GM12878 (cell line): ENCODE results near the gene SEC24C. TPM values are rescaled to one million over a fixed set of nuclear protein-coding genes. Genes with fewer than 3 reads are reported as not detected.

ENCODE experiments used
- ATAC-seq: fragments of 200-7000 bp; cut with Tn5 transposase; 3 replicates; pipeline ENCODE4 v1.9.1; 2020; ENCODE audit warnings: mild to moderate bottlenecking, moderate library complexity
- Bru-seq: library from RNA; stranded (reverse); fragments of 400-500 nt; gene quantifications from one replicate; lab custom pipeline; 2021; lab: Mats Ljungman, UMichigan
- BruChase-seq, 2 experiments: library from RNA; stranded (reverse); fragments of 400-500 nt; gene quantifications; one replicate each; lab custom pipeline; 2021; lab: Mats Ljungman, UMichigan
- BruUV-seq: library from RNA; stranded (reverse); fragments of 400-500 nt; replicated peaks from 2 replicates; lab custom pipeline; 2021; lab: Mats Ljungman, UMichigan
- CTCF ChIA-PET: fragments of 300-600 bp; sonication (Branson Sonifier 250); formaldehyde crosslinking; extraction: SDS; loops from one replicate; lab custom pipeline; 2021; ENCODE audit warnings: inconsistent platforms; lab: Yijun Ruan, JAX
- POLR2A ChIA-PET: fragments of 350-600 bp; formaldehyde crosslinking; extraction: SDS; loops from one replicate; lab custom pipeline; 2021; ENCODE audit warnings: inconsistent platforms; lab: Charles Lee
- RAD21 ChIA-PET: fragments of 300-600 bp; sonication (Branson Sonifier 250); formaldehyde crosslinking; loops from one replicate; lab custom pipeline; 2023; ENCODE audit warnings: antibody characterized with exemption; ENCODE audit not compliant: unreplicated experiment; lab: Charles Lee
- SMC1A ChIA-PET: fragments of 300-600 bp; sonication (Branson Sonifier 250); formaldehyde crosslinking; loops from one replicate; lab custom pipeline; 2023; ENCODE audit not compliant: unreplicated experiment, uncharacterized antibody; lab: Charles Lee
- DNase-seq: peaks from one replicate; pipeline ENCODE4 v3.0.0-alpha.2; 2011; ENCODE audit warnings: low read depth, low spot score
- FAIRE-seq: peaks from 3 replicates; lab custom pipeline; 2011; peaks lifted over from hg19 to GRCh38; lab: Jason Lieb, UNC
- H2AFZ ChIP-seq: 2 replicates; pipeline ENCODE4 v1.6.0; 2011; ENCODE audit warnings: low read depth, low read length, control low read depth; ENCODE audit not compliant: control insufficient read depth
- H3K27ac ChIP-seq: 2 replicates; pipeline ENCODE4 v1.5.1; 2011; ENCODE audit warnings: control low read depth; ENCODE audit not compliant: control insufficient read depth, insufficient read depth
- H3K27me3 ChIP-seq, 2 experiments: replicated peaks in 1 of 2; 2 replicates each; pipeline versions ENCODE4 v1.6.0 to v1.6.1; 2011; ENCODE audit warnings: low read length in 1 of 2; ENCODE audit not compliant: control insufficient read depth in 2 of 2, insufficient read depth in 2 of 2
- H3K36me3 ChIP-seq, 2 experiments: 2 replicates each; pipeline ENCODE4 v1.5.1; 2011; ENCODE audit warnings: low read length in 1 of 2; ENCODE audit not compliant: control insufficient read depth in 2 of 2, insufficient read depth in 2 of 2
- H3K4me1 ChIP-seq: 2 replicates; pipeline ENCODE4 v1.6.1; 2011; ENCODE audit warnings: mild to moderate bottlenecking, low read length, moderate library complexity, mixed read lengths; ENCODE audit not compliant: control insufficient read depth, insufficient read depth
- H3K4me2 ChIP-seq: 2 replicates; pipeline ENCODE4 v1.6.0; 2011; ENCODE audit warnings: control low read depth; ENCODE audit not compliant: control insufficient read depth, insufficient read depth
- H3K4me3 ChIP-seq: fragments of 200-600 bp; sonication (generic); 2 replicates; pipeline ENCODE4 v1.5.1; 2016
- H3K79me2 ChIP-seq: 2 replicates; pipeline ENCODE4 v1.6.0; 2011; ENCODE audit warnings: low read length; ENCODE audit not compliant: control insufficient read depth, insufficient read depth
- H3K9ac ChIP-seq: 2 replicates; pipeline ENCODE4 v1.8.0; 2011; ENCODE audit warnings: low read length, control low read depth, mixed read lengths; ENCODE audit not compliant: control insufficient read depth, insufficient read depth
- H3K9me3 ChIP-seq: replicated peaks from 3 replicates; pipeline ENCODE4 v1.5.1; 2011; ENCODE audit warnings: mild to moderate bottlenecking, low read length; ENCODE audit not compliant: control insufficient read depth, insufficient read depth
- H4K20me1 ChIP-seq: 2 replicates; pipeline ENCODE4 v1.6.0; 2011; ENCODE audit not compliant: control insufficient read depth, insufficient read depth
- ESRRA ChIP-seq: IDR thresholded peaks from 2 replicates; pipeline ENCODE4 v1.6.1; 2012; ENCODE audit warnings: mild to moderate bottlenecking, low read length, improper control_type of control experiment
- IKZF1 ChIP-seq: fragments of 450-650 bp; conservative IDR thresholded peaks from 2 replicates; pipeline ENCODE4 v1.6.1; 2017; ENCODE audit warnings: antibody characterized with exemption, mild to moderate bottlenecking
- MYB ChIP-seq: fragments of 150-350 bp; IDR thresholded peaks from 2 replicates; pipeline ENCODE4 v1.6.1; 2014; ENCODE audit warnings: mild to moderate bottlenecking, low read depth, low read length, borderline replicate concordance
- ZNF592 ChIP-seq: fragments of 450-650 bp; IDR thresholded peaks from 2 replicates; pipeline ENCODE4 v1.6.1; 2017; ENCODE audit warnings: mild to moderate bottlenecking, moderate library complexity
- WGBS: methylation state at CpG from one replicate; pipeline ENCODE4 v1.1.6; 2016; ENCODE audit warnings: low lambda C conversion rate; ENCODE audit not compliant: insufficient replicate concordance, insufficient coverage; ENCODE audit errors: missing lambda C conversion rate; 5-methylcytosine and 5-hydroxymethylcytosine counted together
- in situ Hi-C: fragments of 300-500 bp; cut with MboI; formaldehyde crosslinking; loops from 9 replicates; pipeline ENCODE4 v1.14.3; 2018; ENCODE audit warnings: mixed read lengths
- intact Hi-C: fragments of 100-400 bp; cut with micrococcal nuclease; formaldehyde crosslinking; loops from one replicate; pipeline ENCODE4 v1.14.2; 2022; ENCODE audit not compliant: unreplicated experiment
- long read RNA-seq, 2 experiments: library from polyadenylated mRNA; unstranded; transcript quantifications; one replicate each; pipeline ENCODE4 v2.0.0, GENCODE V29; 2019 to 2020
- polyA minus RNA-seq, 3 experiments: library from RNA; depleted of rRNA, polyadenylated mRNA; stranded (reverse); fragments of >200 nt; gene quantifications; 2 replicates each; pipeline ENCODE4 v1.2.3, GENCODE V29; 2011
- polyA plus RNA-seq, 11 experiments: library from polyadenylated mRNA; depleted of rRNA in 4 of 11; unstranded in 6 of 11; stranded (reverse) in 5 of 11; fragments of >200 nt; fragmentation: Nextera tagmentation in 4 of 11; fragmentation: Illumina TruSeq in 1 of 11; extraction: Ambion mirVana in 4 of 11; extraction: Trizol in 1 of 11; gene quantifications; 1 replicate in 1 of 11; 2 replicates in 10 of 11; pipeline versions ENCODE4 v1.2.1 to v1.2.3, GENCODE V29; 2011 to 2016; ENCODE audit warnings: inconsistent platforms in 2 of 11, missing spikeins in 2 of 11, low read depth in 1 of 11
- total RNA-seq, 4 experiments: library from RNA; depleted of rRNA in 3 of 4; stranded (reverse); fragments of >200 nt in 3 of 4; fragmentation: Illumina TruSeq in 1 of 4; extraction: Trizol in 1 of 4; gene quantifications; 2 replicates each; pipeline versions ENCODE4 v1.2.1 to v1.2.3, GENCODE V29; 2013 to 2021
- TF ChIP-seq, protein P1 (sequence below): fragments of 450-650 bp; IDR thresholded peaks from 2 replicates; pipeline ENCODE4 v1.6.1; 2017; ENCODE audit warnings: mild to moderate bottlenecking, low read depth, inconsistent platforms; ENCODE audit not compliant: poor library complexity, severe bottlenecking

The SEC24C gene, protein sequence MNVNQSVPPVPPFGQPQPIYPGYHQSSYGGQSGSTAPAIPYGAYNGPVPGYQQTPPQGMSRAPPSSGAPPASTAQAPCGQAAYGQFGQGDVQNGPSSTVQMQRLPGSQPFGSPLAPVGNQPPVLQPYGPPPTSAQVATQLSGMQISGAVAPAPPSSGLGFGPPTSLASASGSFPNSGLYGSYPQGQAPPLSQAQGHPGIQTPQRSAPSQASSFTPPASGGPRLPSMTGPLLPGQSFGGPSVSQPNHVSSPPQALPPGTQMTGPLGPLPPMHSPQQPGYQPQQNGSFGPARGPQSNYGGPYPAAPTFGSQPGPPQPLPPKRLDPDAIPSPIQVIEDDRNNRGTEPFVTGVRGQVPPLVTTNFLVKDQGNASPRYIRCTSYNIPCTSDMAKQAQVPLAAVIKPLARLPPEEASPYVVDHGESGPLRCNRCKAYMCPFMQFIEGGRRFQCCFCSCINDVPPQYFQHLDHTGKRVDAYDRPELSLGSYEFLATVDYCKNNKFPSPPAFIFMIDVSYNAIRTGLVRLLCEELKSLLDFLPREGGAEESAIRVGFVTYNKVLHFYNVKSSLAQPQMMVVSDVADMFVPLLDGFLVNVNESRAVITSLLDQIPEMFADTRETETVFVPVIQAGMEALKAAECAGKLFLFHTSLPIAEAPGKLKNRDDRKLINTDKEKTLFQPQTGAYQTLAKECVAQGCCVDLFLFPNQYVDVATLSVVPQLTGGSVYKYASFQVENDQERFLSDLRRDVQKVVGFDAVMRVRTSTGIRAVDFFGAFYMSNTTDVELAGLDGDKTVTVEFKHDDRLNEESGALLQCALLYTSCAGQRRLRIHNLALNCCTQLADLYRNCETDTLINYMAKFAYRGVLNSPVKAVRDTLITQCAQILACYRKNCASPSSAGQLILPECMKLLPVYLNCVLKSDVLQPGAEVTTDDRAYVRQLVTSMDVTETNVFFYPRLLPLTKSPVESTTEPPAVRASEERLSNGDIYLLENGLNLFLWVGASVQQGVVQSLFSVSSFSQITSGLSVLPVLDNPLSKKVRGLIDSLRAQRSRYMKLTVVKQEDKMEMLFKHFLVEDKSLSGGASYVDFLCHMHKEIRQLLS
- 64.1 and 66.3 TPM in 2 replicates for total RNA-seq (2013; cell fraction: nucleolus; rRNA removed)
- total RNA-seq (2014; rRNA removed) (96.9 and 117 TPM in 2 replicates), total RNA-seq (2014; rRNA removed; fragmentation: Illumina TruSeq; extraction: Trizol) (43.4 and 48.2 TPM in 2 replicates), total RNA-seq (2021) (91.7 and 99.9 TPM in 2 replicates), polyA plus RNA-seq (2011; rRNA removed) (52.3 and 110 TPM in 2 replicates), polyA plus RNA-seq (2014; fragmentation: Illumina TruSeq; extraction: Trizol) (67.7 and 81.5 TPM in 2 replicates), polyA plus RNA-seq (2014; fragmentation: Nextera tagmentation; extraction: Ambion mirVana) (10 to 100 TPM; 12.7 to 18.8 TPM), polyA plus RNA-seq (2014; rRNA removed) (73.6 and 82.1 TPM in 2 replicates), polyA plus RNA-seq (2016; fragmentation: Nextera tagmentation; extraction: Ambion mirVana) (10 to 100 TPM; 71.3 to 74.1 TPM), polyA minus RNA-seq (2011; rRNA and poly(A)+ RNA removed) (135 and 166 TPM in 2 replicates), Bru-seq, nascent RNA (percentile 90 among the genes with signal in this experiment), BruChase-seq, experiment 1, labeled RNA remaining after a 6-hour chase (percentile 98 among the genes with signal in this experiment), BruChase-seq, experiment 2, labeled RNA remaining after a 2-hour chase (percentile 96 among the genes with signal in this experiment)
- 68.9 TPM for polyA plus RNA-seq (2011; ENCODE audit: low read depth)
- 97.2 and 105 TPM in 2 replicates for polyA plus RNA-seq (2011; cell fraction: cytosol; rRNA removed)
- 176 and 190 TPM in 2 replicates for polyA plus RNA-seq (2011; cell fraction: nucleus; rRNA removed)
- polyA plus RNA-seq (2012): 92.4 and 93.2 TPM in 2 replicates
- 47.8 and 49.1 TPM in 2 replicates for polyA minus RNA-seq (2011; cell fraction: cytosol; rRNA and poly(A)+ RNA removed)
- polyA minus RNA-seq (2011; cell fraction: nucleus; rRNA and poly(A)+ RNA removed): 30.5 and 46.2 TPM in 2 replicates
- long read RNA-seq, experiment 1, full-length matches to known transcripts: 15 of 38 reads
- long read RNA-seq, experiment 1, partial matches to known transcripts: 8 of 38 reads
- long read RNA-seq, experiment 1, other reads (novel, unspliced or antisense): 15 of 38 reads
- long read RNA-seq, experiment 2, partial matches to known transcripts: 106 of 144 reads
- long read RNA-seq, experiment 2, other reads (novel, unspliced or antisense): 38 of 144 reads

DNA sequence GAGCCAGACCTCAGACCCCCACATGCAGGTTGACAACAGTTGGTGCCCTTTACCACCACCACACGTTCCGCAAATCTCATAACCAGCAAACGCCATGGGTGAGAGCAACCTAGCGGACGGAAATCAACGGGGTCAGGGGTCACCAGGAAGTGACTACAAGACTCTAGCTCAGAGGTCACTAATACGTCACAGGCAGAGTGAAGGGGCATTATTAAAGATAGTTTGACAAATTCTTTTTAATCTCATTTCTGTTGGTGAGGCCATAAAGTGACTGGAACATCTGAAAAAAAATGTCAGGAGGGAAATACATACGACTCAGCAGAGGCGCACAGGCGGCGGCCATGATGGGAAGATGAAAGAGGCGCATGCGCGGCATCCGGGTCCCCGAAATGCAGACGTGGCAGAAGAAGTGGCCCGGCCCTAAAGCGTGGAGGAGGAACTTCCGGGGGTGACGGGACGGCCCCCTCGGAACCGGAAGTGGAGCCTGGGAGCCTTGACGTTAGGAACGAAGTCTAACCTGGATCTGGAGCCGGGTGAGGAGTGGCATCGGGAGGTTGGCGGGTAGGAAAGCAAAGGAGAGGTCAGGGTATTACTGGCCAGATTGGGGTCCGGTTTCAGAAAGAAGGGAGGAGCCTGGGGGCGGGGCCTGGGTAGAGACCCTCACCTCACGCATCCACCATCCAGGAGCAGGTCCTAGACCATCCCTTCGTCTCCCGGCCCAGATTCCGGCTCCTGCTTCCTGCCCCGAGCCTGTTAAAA, at the start of gene SEC24C:
SEC24C (plus strand) TSS at position 468 of the 759 bp plus-strand sequence. CDS start 2,461 bp downstream, outside the sequence.
- SMC1A ChIA-PET: interaction anchor here (0.7 to 4.1 kb wide), 19 partner anchors 10 to 136 kb away, joined by 3 to 35 read pairs (median 4); partner anchors contain the start of gene CHCHD1
- intact Hi-C loops: loop anchor here (1.0 to 2.0 kb wide), 4 partner anchors 14 to 41 kb away; partner anchors contain the start of gene ZSWIM8
- RAD21 ChIA-PET: interaction anchor here (0.6 to 5.3 kb wide), 17 partner anchors 10 to 252 kb away, joined by 3 to 52 read pairs (median 4); partner anchors contain the start of genes CHCHD1 and PPP3CB
- peak; percentile 67; the same call in 1 of the 2 replicates for TF ChIP-seq ZNF592
- peak; percentile 51; the same call in 1 of the 2 replicates for TF ChIP-seq ESRRA
- TF ChIP-seq MYB: no peak
- peak; percentile 75 for TF ChIP-seq IKZF1
- TF ChIP-seq, protein P1, sequence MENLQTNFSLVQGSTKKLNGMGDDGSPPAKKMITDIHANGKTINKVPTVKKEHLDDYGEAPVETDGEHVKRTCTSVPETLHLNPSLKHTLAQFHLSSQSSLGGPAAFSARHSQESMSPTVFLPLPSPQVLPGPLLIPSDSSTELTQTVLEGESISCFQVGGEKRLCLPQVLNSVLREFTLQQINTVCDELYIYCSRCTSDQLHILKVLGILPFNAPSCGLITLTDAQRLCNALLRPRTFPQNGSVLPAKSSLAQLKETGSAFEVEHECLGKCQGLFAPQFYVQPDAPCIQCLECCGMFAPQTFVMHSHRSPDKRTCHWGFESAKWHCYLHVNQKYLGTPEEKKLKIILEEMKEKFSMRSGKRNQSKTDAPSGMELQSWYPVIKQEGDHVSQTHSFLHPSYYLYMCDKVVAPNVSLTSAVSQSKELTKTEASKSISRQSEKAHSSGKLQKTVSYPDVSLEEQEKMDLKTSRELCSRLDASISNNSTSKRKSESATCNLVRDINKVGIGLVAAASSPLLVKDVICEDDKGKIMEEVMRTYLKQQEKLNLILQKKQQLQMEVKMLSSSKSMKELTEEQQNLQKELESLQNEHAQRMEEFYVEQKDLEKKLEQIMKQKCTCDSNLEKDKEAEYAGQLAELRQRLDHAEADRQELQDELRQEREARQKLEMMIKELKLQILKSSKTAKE: peak; percentile 21

More for the DNA sequence above, at the start of gene SEC24C:
- Histone ChIP-seq H3K79me2 (peaks cover 53% of the 10 kb centered on the region), H3K4me3 (peak within 1 kb of the TSS; percentile 95), H2AFZ (peak within 1 kb of the TSS; percentile 82), H4K20me1 (no peaks in the 10 kb centered on the region), H3K36me3 (peaks cover 0 to 2% of the 10 kb centered on the region in 2 experiments; a peak in 2 of 4 replicates), H3K4me2 (peak within 1 kb of the TSS; percentile 93), H3K27ac (peak within 1 kb of the TSS; percentile 97), H3K9me3 (no peaks in the 10 kb centered on the region), H3K4me1 (peaks cover 11% of the 10 kb centered on the region), H3K9ac (peak within 1 kb of the TSS; percentile 96), H3K27me3 (no peaks in the 10 kb centered on the region)
- WGBS: 2% methylated on average over 35 of the region's 36 CpGs
- ATAC-seq (peak; percentile 92), DNase-seq (peak; percentile 88), FAIRE-seq (peak; percentile 91)
- CTCF ChIA-PET: interaction anchor here (0.7 to 2.7 kb wide), 11 partner anchors 9 to 214 kb away, joined by 3 to 20 read pairs (median 3); a partner anchor contains a TSS
- in situ Hi-C loops: no loop called here
- POLR2A ChIA-PET: interaction anchor here (0.5 to 3.7 kb wide), 12 partner anchors 10 to 134 kb away, joined by 5 to 38 read pairs (median 14); partner anchors contain the start of gene CHCHD1
- no TSS peak for BruUV-seq
